Measurements from ENCODE around the gene KCNK15.

DNA sequence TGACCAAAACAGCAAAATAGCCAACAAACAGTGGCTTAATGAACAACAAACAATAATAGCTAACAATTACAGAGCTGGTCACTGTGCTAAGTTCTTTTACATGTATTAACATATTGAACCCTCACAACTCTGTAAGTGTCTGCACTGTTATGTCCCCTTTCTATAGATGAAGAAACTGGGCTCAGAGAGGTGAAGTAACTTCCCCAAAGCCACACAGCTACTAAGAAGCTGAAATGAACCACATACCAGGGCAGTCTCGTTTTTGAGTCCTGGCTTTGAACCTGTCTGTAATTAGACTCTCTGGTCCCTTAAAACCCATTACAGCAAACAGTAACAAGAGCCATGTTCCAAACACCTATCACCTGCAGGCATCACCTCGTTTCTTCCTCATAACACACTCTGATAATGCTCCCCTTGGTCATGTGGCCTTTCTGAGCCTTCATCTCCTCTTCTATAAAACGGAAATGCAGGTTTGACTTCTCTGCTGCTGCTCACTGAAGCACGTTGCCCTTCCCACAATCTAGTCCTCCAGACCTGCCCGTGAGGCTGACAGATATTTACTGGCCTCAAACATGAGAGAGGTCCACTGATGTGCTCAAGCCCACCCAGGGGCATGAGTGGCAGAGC lies 23.3 kb downstream of the KCNK15 start:
- TF ChIP-seq TAF1 (IDR thresholded peaks at IDR 0.05; ENCODE audit: borderline replicate concordance, insufficient read depth, low read length): no peak
- TF ChIP-seq SIN3A (IDR thresholded peaks at IDR 0.05; ENCODE audit: borderline replicate concordance, insufficient read depth, low read length): no peak
- no peak for TF ChIP-seq FOXP2 (optimal IDR thresholded peaks at IDR 0.05; ENCODE audit: borderline replicate concordance, extremely low read depth, extremely low read length, insufficient read depth)

Data from PFSK-1 (cell line).